Hematopoietic multipotent progenitor cell treated with erythropoietin and hydrocortisone succinate and interleukin-3 and kit ligand, for 8 days (in vitro differentiated cells): Measurements from ENCODE around the gene MID2.
"Not testable (repeated sequence)": the region's sequence is repeated elsewhere in the genome, so short reads cannot be mapped to it uniquely, and the experiment has no call there.

Experiments
- DNase-seq: peaks from one replicate; pipeline ENCODE4 v3.0.0-alpha.2; 2015

MID2 gene, protein sequence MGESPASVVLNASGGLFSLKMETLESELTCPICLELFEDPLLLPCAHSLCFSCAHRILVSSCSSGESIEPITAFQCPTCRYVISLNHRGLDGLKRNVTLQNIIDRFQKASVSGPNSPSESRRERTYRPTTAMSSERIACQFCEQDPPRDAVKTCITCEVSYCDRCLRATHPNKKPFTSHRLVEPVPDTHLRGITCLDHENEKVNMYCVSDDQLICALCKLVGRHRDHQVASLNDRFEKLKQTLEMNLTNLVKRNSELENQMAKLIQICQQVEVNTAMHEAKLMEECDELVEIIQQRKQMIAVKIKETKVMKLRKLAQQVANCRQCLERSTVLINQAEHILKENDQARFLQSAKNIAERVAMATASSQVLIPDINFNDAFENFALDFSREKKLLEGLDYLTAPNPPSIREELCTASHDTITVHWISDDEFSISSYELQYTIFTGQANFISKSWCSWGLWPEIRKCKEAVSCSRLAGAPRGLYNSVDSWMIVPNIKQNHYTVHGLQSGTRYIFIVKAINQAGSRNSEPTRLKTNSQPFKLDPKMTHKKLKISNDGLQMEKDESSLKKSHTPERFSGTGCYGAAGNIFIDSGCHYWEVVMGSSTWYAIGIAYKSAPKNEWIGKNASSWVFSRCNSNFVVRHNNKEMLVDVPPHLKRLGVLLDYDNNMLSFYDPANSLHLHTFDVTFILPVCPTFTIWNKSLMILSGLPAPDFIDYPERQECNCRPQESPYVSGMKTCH

GRCh38 chrX:107825698-107826237, at the start of gene MID2:
MID2 (plus strand) TSS chrX:107825866; CDS start chrX:107826427, 561 bp downstream.
- no peak for DNase-seq

DNA sequence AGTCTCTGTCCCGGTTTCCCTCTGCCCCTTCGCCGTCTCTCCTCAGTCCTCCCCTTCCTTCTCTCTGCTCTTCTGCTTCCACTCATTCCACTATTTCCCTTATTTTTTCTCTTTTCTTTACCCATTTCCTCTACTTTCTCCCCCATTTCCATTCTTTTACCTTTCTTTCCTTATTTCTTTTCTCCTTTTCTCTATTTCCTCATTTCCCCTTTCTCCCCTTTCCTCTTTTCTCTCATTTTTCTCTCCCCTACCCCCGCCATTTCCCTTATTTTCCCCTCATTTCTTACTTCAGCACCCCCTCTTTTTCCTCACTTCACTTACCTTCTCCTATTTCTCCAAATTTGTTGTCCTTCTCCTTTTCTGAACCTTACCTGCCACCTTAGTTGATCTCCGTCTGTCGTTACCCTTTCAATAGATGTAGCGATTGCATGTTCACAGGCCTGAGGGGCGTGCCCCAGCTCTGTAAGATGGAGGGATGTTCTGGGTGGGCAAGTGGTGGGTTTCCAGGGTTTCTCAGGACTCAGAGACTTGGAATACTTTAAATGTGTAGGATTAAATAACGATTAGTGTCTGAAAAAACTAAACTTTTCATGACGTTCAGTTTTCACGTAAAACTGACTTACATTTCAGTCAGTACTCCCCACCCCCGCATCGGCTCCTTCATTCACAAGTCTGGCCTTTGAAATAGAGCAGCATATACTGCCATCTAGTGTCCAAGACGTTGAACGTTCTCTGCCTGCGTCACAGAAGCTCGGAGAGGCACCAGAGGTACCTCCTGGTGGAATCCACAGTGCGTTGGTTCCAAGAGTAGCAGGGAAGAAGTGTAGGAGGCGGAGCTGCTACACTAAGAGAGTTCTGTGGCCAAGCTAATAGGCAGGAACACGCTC, 48.8 kb upstream of the MID2 start:
- peak; percentile 87 for DNase-seq

DNA sequence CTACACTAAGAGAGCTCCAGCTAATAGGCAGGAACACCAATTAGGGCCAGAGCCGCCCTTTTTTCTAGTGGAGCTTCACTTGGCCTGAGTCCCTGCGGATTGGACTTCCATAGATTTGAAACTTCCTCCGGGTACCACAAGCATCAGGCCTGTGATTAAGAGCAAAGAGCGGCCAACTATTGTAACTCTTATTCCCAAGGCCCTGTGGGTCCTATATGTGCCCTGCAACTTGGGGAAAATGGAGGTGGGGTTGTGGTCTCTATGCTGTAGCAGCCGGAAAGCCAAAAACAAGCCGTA, 48.2 kb upstream of the MID2 start, which contains the start of gene NCBP2L:
Gene NCBP2L, plus strand, starts transcription at position 198 of the 297 bp plus-strand sequence. CDS start 16,488 bp downstream, outside the sequence.
- no peak for DNase-seq

DNA sequence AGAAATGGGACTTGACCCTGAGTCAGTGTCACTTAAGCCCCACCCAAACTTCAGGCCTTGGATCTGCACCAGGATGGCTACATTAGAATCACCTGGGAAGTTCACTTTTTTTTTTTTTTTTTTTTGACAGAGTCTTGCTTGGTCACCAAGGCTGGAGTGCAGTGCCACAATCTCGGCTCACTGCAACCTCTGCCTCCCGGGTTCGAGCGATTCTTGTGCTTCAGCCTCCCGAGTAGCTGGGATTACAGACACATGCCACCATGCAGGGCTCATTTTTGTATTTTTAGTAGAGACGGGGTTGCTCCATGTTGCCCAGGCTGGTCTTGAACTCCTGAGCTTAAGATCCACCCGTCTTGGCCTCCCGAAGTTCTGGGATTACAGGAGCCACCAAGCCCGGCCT, 45.1 kb upstream of the MID2 start:
- no peak for DNase-seq

DNA sequence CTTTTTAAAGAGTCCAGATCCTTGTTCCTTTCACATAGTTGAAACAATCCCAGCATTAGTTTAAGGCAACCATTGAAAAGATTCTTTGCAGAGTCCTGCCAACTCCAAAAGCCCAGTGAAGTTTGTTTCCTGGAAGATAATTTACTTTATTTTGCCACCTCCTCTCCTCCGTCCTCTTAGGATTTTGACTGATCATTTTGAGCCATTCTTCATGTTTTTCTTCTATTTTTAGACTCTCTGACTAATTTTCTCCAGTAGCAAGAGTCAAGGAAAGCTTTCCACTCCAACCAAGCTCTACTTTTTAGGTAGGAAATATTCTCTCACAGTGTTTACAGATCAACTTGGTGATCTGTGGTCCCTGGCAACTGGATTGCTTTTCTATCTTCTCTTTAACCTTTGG, 37.8 kb upstream of the MID2 start:
- no peak for DNase-seq

GRCh38 chrX:107804427-107804826, 21.2 kb upstream of the MID2 start:
- DNase-seq: no peak

DNA sequence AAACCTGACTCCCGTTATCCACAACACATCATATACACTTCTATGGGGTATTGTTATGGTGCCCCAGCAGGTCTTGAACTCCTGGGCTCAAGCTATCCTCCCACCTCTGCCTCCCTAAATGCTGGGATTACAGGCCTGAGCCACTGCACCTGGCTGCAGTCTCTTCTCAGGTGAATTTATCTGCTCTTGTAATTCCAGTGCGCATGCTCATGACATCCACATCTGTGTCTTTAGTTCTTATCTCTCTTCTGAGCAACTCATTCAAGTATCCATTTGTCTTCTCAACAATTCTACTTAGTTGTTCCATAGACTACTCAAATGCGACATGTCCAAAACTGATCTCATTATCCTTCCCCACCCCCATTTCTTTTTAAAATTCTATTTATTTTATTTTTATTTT, 20.5 kb upstream of the MID2 start:
- no peak for DNase-seq

DNA sequence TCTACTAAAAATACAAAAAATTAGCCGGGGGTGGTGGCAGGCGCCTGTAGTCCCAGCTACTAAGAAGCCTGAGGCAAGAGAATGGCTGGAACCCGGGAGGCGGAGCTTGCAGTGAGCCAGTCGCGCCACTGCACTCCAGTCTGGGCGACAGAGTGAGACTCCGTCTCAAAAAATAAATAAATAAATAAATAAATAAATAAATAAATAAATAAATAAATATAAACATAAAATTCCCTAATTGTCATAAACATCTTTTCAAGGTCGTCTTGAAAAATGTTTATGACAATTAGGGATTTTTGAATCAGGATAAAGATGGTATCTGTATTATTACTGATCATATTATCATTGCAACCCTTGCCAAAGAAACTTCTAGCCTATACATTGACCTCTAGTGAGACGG, 15.6 kb upstream of the MID2 start:
- DNase-seq: not testable (repeated sequence)

GRCh38 chrX:107818900-107819521, 6.7 kb upstream of the MID2 start:
- no peak for DNase-seq

GRCh38 chrX:107823042-107823441, 2.6 kb upstream of the MID2 start:
- no peak for DNase-seq

GRCh38 chrX:107823456-107823855, 2.2 kb upstream of the MID2 start:
- DNase-seq: no peak

DNA sequence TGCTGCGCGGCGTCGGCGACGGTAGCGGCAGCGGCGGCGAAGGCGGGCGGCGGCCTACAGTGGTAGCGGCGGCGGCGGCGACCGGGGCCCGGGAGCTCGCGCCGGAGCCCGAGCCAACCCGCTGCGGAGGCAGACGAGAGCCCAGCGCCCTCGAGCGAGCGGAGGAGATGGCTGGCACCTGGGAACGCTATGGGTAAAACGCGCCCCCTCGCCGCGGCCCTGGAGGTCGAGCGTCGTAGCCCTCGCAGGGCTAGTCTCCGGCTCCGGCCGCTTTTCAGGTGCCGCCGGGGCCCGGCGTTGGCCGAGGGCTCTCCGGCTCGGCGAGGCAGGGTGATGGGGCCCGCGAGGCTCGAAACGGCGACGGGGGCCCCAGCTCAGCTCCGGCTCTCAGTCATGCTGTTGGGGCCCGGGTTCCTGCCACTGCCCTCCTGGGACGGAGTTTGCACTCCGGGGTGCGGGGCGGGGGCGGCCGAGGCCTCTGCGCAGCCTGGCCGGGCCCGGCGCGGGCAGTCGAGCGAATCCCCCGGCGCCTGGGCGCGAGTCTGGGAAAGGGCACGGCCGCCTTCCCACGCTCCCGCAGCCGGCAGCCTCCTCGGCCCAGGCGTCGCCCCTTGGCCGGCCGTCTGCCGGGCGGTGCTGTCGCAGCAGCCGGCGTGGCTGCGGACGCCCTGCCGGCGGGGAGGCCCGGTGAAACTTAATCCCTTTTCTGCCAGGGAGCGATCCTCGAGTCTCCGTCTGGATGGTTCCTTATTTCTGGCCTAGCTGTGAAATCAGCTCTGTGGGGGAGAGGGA, 768 bp downstream of the MID2 start:
- DNase-seq: peak; percentile 1

- no peak for DNase-seq
These were observed 1.6 kb downstream of the MID2 start for GRCh38 chrX:107827030-107827831.

- DNase-seq: no peak
These were observed 2.2 kb downstream of the MID2 start for GRCh38 chrX:107827852-107828251.

- DNase-seq: no peak
These were observed 4.2 kb downstream of the MID2 start for GRCh38 chrX:107829878-107830277.

- no peak for DNase-seq
These were observed 5.5 kb downstream of the MID2 start for GRCh38 chrX:107831071-107831730.

DNA sequence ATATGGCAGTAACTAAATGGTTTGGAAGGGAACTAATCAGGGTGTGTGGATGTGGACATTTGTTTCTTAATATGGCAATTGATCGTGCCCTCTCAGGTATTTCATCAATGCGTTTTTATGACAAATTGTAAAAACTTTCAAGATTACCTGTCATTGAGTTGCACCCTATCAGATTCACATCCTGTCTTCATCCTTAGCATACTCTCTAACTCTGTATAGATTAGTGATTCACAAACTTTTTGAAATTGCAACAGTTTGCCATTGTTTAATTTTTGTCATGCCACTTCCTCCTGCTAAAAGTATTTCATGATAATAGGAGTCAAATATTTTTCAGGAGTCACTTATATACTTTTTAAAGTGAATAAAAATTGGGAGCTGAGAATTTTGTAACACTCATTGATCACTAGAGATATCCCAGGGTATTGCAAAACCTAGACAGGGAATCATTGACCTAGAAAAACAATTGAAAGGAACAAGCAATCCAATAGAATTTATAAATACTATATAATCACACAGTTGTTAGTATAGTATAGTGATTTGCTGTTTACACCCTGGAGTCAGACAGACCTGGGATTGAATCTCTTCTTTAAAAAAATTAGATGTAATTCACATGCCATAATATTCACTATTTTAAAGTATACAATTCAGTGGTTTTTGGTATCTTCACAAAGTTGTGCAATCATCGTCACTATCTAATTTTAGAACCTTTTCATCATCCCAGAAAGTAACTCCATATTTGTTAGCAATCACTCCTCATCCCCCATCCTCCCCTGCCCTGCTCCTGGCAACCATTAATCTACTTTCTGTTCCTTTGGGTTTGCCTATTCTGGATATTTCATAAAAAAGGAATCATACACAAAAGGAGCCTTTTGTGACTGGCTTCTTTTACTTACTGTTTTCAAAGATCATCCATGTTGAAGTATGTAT, 8.9 kb downstream of the MID2 start:
- DNase-seq: no peak

- no peak for DNase-seq
These were observed 11.3 kb downstream of the MID2 start for GRCh38 chrX:107836958-107837357.

DNA sequence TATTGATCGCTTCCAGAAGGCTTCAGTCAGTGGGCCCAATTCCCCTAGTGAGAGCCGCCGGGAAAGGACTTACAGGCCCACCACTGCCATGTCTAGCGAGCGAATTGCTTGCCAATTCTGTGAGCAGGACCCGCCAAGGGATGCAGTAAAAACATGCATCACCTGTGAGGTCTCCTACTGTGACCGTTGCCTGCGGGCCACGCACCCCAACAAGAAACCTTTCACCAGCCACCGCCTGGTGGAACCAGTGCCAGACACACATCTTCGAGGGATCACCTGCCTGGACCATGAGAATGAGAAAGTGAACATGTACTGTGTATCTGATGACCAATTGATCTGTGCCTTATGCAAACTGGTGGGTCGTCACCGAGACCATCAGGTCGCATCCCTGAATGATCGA, 15.3 kb downstream of the MID2 start:
- DNase-seq: no peak
